ENCODE results near the gene NT5C3A.
"Not testable (repeated sequence)": the region's sequence is repeated elsewhere in the genome, so short reads cannot be mapped to it uniquely, and the experiment has no call there.

NT5C3A gene

DNA sequence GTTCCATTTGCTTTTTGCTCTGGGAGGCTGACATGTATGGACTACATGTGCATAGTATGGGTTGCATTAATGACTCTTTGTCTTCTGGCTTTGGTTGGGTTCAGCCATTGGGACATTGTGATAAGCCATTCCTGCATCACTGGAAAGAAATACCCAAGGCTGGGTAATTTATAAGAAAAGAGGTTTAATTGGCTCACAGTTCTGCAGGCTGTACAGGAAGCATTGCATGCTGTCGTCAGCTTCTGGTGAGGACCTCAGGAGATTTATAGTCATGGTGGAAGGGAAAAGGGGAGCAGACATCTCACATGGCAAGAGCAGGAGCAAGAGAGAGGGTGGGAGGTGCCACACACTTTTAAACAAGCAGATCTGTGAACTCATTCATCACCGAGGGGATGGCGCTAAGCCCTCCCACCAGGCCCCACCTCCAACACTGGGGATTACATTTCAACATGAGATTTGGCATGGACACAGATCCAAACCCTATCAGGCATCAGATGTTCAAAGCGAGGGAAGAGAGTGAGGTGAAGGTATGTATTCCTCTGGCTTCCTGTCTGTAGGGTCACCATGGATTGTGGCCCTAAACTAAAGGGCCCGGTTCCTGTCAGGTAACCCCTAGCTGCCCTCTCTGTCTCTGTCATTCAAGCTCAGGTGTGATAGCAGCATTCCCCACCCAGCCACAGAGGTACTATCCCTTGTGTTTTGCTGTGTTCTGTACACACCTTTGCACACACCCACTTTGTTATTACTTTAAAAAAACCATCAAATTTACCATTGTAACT is 95.9 kb downstream of the NT5C3A start:
- DNase-seq = not testable (repeated sequence)

DNA sequence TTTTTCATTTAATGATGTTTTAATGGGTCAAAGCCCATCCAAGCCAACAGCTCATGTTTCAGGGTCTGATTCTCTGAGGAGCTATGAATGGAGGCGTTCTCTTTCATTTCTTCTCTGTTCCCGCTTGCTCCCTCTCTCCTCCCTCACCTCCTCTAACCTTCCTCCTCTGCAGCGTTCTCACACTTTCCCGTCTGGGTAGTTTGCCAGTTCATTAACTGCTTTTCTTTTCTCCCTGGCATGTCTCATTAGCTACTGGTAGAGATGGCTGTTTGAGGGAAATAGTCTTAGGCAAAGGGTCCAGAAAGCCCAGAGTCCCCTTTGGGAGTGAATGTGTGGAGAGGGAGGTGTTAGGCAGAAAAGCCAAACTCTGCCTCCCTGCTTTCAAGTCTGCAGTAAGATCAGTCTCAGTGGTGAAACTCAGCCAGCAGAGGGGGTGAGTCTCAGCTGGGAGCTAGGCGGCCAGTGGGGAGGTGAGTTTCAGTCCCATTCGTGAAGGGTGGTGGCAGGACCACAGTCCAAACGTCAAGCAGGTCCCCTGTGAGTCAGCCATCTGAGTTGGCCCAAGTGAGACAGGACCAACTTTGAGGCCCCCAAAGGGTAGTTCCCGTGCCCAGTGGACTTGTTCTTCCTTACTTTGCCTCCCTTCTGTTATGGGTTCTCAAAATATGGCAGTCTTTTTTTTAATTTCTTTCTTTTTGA is 98.0 kb downstream of the NT5C3A start:
- not testable (repeated sequence) for DNase-seq
